NCI-H226 (cell line): Measurements from ENCODE around the gene NECTIN4.
"Not testable (repeated sequence)": the region's sequence is repeated elsewhere in the genome, so short reads cannot be mapped to it uniquely, and the experiment has no call there.

Source experiments
- DNase-seq: peaks from one replicate; pipeline ENCODE4 v3.0.0-alpha.2; 2015

The NECTIN4 gene

GRCh38 chr1:161089251-161089924 lies at the start of gene NECTIN4:
TSS of gene NECTIN4 (minus strand) at chr1:161089558. CDS start at chr1:161089296, 262 bp downstream.
- DNase-seq: no peak

GRCh38 chr1:161138431-161138830 lies 49.1 kb upstream of the NECTIN4 start:
- no peak for DNase-seq

GRCh38 chr1:161137881-161138280 lies 48.5 kb upstream of the NECTIN4 start:
- no peak for DNase-seq

- DNase-seq: no peak
Measured at GRCh38 chr1:161133220-161133740, 43.9 kb upstream of the NECTIN4 start.

GRCh38 chr1:161132410-161133219 lies 43.3 kb upstream of the NECTIN4 start, which contains the start of gene DEDD:
TSS of gene DEDD (minus strand) at chr1:161132667. CDS start at chr1:161124462, 8,205 bp downstream.
- peak; percentile 94 for DNase-seq

- peak; percentile 11 for DNase-seq
Measured at GRCh38 chr1:161131523-161132409, 42.4 kb upstream of the NECTIN4 start.

GRCh38 chr1:161130266-161130665 lies 40.9 kb upstream of the NECTIN4 start:
- DNase-seq: no peak

GRCh38 chr1:161128591-161129420 lies 39.4 kb upstream of the NECTIN4 start:
- DNase-seq: no peak

GRCh38 chr1:161127649-161128048 lies 38.3 kb upstream of the NECTIN4 start:
- no peak for DNase-seq

- no peak for DNase-seq
Measured at GRCh38 chr1:161122967-161123366, 33.6 kb upstream of the NECTIN4 start.

GRCh38 chr1:161121834-161122233 lies 32.5 kb upstream of the NECTIN4 start:
- no peak for DNase-seq

- DNase-seq: no peak
Measured at GRCh38 chr1:161121042-161121650, 31.8 kb upstream of the NECTIN4 start.

GRCh38 chr1:161119092-161119903 lies 29.9 kb upstream of the NECTIN4 start:
- peak; percentile 47 for DNase-seq

- DNase-seq: peak; percentile 84
Measured at GRCh38 chr1:161117759-161118581, 28.6 kb upstream of the NECTIN4 start, which contains the start of the genes NIT1 and PFDN2. TSS of gene NIT1 (plus strand) at chr1:161118105. CDS start at chr1:161118177, 72 bp downstream. TSS of gene PFDN2 (minus strand) at chr1:161118037. CDS start at chr1:161118026, 11 bp downstream.

- DNase-seq: not testable (repeated sequence)
Measured at GRCh38 chr1:161115961-161116360, 26.6 kb upstream of the NECTIN4 start.

- peak; percentile 93 for DNase-seq
Measured at GRCh38 chr1:161115132-161115711, 25.9 kb upstream of the NECTIN4 start.

GRCh38 chr1:161114556-161114955 lies 25.2 kb upstream of the NECTIN4 start:
- DNase-seq: no peak

GRCh38 chr1:161113915-161114314 lies 24.6 kb upstream of the NECTIN4 start:
- DNase-seq: no peak

- no peak for DNase-seq
Measured at GRCh38 chr1:161111527-161111926, 22.2 kb upstream of the NECTIN4 start.
